ENCODE measurements around the gene SPATC1L.

SPATC1L gene

DNA sequence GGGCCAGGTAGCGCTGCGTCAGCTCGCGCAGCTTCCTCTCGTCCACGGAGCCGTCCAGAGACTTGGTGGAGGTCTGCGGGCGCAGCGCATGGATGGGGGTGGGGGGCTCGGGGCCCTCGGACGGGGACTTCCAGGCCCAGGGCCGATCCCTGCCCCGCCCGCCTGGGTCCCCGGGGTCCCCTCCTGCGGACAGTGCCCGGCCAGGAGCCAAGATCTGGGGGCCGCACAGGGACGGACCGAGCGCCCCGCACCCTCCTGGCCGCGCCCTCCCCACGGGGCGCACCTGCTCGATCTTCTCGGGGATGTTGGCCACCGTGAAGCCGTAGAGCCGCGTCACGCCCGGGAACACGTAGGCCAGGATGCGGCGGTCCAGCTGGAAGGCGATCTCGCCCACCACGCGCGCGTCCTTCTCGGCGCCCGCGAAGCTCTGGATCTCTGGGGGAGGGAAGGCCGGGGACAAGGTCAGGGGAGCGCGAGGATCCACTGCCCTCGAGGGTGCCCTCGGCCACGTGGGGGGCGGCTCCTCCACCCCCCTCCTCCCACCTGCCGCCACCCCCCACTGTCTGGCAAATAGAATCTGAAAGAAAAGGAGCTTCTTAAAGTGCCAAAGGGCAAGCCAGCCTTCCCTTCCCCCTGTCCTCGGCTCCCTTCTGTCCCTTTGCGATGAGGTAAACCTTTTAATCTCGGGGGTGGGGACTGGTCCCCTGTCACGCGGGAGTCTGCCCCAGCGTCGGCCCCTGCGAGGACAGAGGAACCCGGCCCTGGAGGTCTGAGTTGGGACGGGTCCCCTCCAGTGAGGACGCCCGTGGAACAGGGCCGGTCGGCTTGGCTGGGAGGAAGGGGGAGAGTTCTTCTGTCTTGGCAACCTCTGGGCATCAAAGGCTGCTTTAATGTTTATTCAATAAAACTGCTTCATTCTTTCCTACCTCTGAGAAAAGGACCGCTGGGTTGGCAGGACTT is 22.3 kb downstream of the SPATC1L start:
- DNase-seq (ENCODE audit: low read depth), result no peak

DNA sequence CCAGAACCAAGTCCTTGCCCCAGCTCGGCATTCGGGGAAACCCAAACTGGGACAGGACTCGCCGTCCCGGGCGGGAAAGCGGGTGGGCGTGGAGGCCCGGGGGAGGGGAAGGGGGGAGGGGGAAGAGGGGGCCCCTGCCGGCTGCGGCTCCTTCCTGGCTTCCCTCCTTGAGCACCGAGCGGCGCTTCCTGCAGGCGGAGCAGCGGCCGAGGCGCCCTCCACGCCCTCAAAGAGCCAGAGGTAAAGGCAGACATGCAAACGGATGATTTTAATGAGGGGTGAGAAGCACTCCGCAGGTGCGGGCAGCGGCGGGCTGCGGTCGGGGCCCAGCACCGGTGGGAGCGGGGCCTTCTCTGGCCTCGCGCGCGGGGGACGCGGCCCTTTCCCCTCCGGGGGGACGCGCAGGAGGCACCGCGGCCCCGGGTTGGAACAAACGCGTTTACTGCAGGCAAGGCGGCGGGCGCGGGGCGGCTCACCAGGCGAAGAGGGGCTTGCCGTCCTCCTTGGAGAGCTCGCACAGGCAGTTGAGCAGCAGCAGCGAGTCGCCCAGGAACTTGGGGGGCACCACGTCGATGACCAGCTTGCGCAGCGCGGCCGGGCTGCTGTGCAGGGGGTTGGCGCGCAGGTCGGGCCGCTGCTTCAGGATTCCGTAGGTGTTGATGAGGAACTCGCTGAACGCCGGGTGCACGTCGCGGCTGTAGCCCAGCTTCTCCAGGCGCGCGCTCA is 23.2 kb downstream of the SPATC1L start:
- DNase-seq (ENCODE audit: low read depth), result no peak

- DNase-seq (ENCODE audit: low read depth), result no peak
Measured at GRCh38 chr21:46160657-46160906, 23.7 kb downstream of the SPATC1L start.

DNA sequence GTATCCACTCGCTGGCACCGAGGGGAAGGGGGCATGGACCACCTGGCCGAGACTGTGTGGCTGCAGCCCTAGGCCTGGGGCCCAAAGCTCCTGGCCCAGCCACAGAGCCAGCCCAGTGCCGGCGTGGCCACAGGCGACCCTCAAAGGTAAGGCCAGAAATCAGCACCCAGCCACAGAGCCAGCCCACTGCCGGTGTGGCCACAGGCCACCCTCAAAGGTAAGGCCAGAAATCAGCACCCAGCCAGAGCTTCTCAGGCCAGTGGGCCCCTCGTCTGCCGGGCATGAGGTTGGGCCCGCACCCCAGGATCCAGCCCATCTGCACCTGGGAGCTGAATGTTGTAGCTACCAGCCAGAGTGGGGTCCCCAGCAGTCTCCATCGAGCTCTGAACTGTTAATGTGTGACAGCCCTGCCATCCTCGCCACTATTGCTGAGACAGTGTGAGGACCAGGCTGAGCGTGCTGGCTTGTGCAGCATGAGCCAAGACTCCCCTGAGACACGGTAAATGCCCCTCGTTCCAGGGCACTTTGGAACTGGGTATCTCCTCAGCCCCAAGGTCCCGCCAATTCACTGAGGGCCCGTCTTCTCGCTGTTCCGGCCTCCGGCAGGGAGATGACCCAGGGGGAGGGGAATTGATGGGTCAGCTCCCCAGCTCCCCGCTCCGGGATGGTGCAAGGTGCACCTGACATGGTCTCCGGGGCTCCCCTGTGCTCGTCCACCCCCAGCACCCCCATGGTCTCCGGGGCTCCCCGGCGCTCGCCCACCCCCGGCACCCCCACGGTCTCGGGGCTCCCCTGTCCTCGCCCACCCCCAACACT is 24.2 kb downstream of the SPATC1L start:
- no peak for DNase-seq (ENCODE audit: low read depth)

- no peak for DNase-seq (ENCODE audit: low read depth)
Measured at GRCh38 chr21:46159390-46159789, 24.9 kb downstream of the SPATC1L start.

GRCh38 chr21:46158666-46159300 is 25.5 kb downstream of the SPATC1L start:
- no peak for DNase-seq (ENCODE audit: low read depth)

DNA sequence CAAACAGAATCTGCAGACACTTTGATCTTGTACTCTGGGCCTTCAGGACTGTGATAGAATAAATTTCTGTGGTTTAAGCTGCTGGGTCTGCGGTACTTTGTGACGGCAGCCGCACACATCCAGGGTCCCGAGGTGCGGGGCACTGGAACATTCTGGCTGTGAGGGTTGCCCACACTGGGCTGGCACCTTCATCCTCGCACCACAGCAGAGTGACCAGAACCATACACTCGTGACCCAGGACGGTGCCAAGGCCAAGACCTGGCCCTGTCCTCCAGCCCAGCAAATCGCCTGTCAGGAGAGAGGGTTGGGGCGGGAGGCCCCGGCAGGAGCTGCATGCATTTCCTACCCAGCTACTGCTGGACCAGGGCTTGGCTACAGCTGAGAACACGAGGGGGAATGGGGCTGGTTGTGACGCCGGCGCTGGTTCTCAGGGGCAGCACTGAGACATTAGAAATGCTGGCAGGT is 26.2 kb downstream of the SPATC1L start:
- DNase-seq (ENCODE audit: low read depth), result no peak

- DNase-seq (ENCODE audit: low read depth), result no peak
Measured at GRCh38 chr21:46157396-46157986, 26.8 kb downstream of the SPATC1L start.

GRCh38 chr21:46156678-46157077 is 27.6 kb downstream of the SPATC1L start:
- no peak for DNase-seq (ENCODE audit: low read depth)

DNA sequence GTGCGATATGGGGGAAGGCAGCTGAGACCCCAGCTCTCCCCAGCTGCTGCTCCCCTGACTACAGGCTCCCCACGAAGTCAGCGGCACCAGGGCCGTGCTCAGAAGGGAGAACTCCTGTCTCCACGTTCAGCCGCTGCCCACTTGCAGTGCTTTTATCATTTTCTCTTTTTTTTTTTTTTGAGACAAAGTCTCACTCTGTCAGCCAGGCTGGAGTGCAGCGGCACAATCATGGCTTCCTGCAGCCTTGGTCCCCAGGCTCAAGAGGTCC is 27.9 kb downstream of the SPATC1L start:
- DNase-seq (ENCODE audit: low read depth), result no peak

- no peak for DNase-seq (ENCODE audit: low read depth)
Measured at GRCh38 chr21:46155514-46156377, 28.5 kb downstream of the SPATC1L start, which contains the start of gene FTCD. Gene FTCD (minus strand): TSS chr21:46155579. CDS start chr21:46155523, 56 bp downstream.

GRCh38 chr21:46154955-46155513 is 29.2 kb downstream of the SPATC1L start:
- DNase-seq (ENCODE audit: low read depth), result no peak

GRCh38 chr21:46154155-46154954 is 29.9 kb downstream of the SPATC1L start:
- DNase-seq (ENCODE audit: low read depth), result no peak

DNA sequence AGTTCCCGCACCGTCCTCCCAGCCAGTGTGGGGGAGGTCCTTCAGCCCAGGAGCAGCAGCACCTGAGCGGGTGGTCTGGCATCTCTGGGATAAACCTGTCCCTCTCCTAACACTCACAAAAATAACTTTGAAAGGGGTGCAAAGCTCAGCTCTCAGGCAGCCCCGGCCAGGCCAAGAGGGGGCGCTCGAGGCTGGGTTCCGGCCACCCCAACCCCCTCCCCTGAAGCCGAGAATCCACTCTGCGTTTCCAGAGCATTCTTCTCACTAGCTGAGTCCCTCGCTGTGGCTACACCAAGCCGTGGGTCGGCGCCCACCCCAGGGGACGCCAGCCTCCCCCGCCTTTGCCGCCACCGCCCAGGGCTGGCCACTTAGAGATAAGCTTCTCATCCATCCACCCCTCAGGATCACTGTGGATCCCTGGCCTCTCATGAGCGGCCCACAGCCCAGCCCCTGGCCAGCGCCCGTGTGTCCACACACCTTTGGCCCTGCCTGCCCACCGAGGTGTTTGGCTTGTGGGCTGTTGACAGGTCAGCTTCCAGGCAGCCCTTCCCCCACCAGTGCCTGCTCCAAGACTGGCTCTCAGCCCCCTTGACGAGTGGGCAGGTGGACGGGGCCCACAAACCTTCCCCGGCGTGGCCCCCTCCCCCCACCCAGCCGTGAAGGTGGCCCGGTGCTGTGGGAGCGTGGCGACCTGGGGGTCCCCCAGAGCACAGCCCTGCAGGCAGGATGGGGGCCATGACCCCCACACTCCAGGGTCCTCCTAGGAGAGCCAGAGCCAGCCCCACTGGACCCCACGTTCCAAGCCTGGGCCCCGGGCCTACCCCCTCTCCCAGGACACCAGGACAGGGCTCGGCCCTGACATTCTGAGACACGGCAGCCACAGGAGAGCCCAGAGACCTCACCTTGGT is 30.8 kb downstream of the SPATC1L start:
- no peak for DNase-seq (ENCODE audit: low read depth)

GRCh38 chr21:46152927-46153246 is 31.4 kb downstream of the SPATC1L start:
- DNase-seq (ENCODE audit: low read depth), result no peak

GRCh38 chr21:46151989-46152926 is 32.0 kb downstream of the SPATC1L start:
- DNase-seq (ENCODE audit: low read depth), result no peak

- no peak for DNase-seq (ENCODE audit: low read depth)
Measured at GRCh38 chr21:46151261-46151988, 32.8 kb downstream of the SPATC1L start.
